ENCODE data around the gene ITFG1.
A peak's percentile ranks its signal among the peaks of the same experiment; 100 is the strongest.
"Not testable (repeated sequence)": the region's sequence is repeated elsewhere in the genome, so short reads cannot be mapped to it uniquely, and the experiment has no call there.

The ITFG1 gene

GRCh38 chr16:47152501-47152900 is 308.4 kb downstream of the ITFG1 start:
- not testable (repeated sequence) for DNase-seq (ENCODE audit: low spot score)

GRCh38 chr16:47150067-47150466 is 310.8 kb downstream of the ITFG1 start:
- DNase-seq (ENCODE audit: low spot score), result no peak

- DNase-seq (ENCODE audit: low spot score), result no peak
Observed at GRCh38 chr16:47144559-47144877, 316.3 kb downstream of the ITFG1 start.

GRCh38 chr16:47143677-47144558 is 316.9 kb downstream of the ITFG1 start, which contains the start of gene NETO2:
Gene NETO2, minus strand, starts transcription at chr16:47143945. Its CDS starts 333 bp downstream, at chr16:47143612.
- DNase-seq (ENCODE audit: low spot score), result peak; percentile 63

- DNase-seq (ENCODE audit: low spot score), result peak; percentile 63
Observed at GRCh38 chr16:47142821-47143676, 317.8 kb downstream of the ITFG1 start.

GRCh38 chr16:47142486-47142820 is 318.4 kb downstream of the ITFG1 start:
- peak; percentile 10 for DNase-seq (ENCODE audit: low spot score)

GRCh38 chr16:47141773-47142485 is 318.9 kb downstream of the ITFG1 start:
- DNase-seq (ENCODE audit: low spot score), result peak; percentile 88

GRCh38 chr16:47140686-47141085 is 320.2 kb downstream of the ITFG1 start:
- no peak for DNase-seq (ENCODE audit: low spot score)

GRCh38 chr16:47139561-47140185 is 321.2 kb downstream of the ITFG1 start:
- DNase-seq (ENCODE audit: low spot score), result no peak

GRCh38 chr16:47137925-47138324 is 322.9 kb downstream of the ITFG1 start:
- not testable (repeated sequence) for DNase-seq (ENCODE audit: low spot score)

- peak; percentile 37 for DNase-seq (ENCODE audit: low spot score)
Observed at GRCh38 chr16:47136099-47136842, 324.6 kb downstream of the ITFG1 start.

- DNase-seq (ENCODE audit: low spot score), result no peak
Observed at GRCh38 chr16:47134550-47134949, 326.3 kb downstream of the ITFG1 start.

GRCh38 chr16:47132308-47132707 is 328.6 kb downstream of the ITFG1 start:
- DNase-seq (ENCODE audit: low spot score), result peak; percentile 10

GRCh38 chr16:47129755-47130435 is 331.0 kb downstream of the ITFG1 start:
- DNase-seq (ENCODE audit: low spot score), result no peak

- no peak for DNase-seq (ENCODE audit: low spot score)
Observed at GRCh38 chr16:47127541-47127940, 333.3 kb downstream of the ITFG1 start.

GRCh38 chr16:47125757-47126156 is 335.1 kb downstream of the ITFG1 start:
- DNase-seq (ENCODE audit: low spot score), result no peak

GRCh38 chr16:47113130-47113529 is 347.7 kb downstream of the ITFG1 start:
- no peak for DNase-seq (ENCODE audit: low spot score)

- no peak for DNase-seq (ENCODE audit: low spot score)
Observed at GRCh38 chr16:47110939-47111338, 349.9 kb downstream of the ITFG1 start.

GRCh38 chr16:47109361-47109760 is 351.5 kb downstream of the ITFG1 start:
- DNase-seq (ENCODE audit: low spot score), result no peak

Data from CD4-positive, alpha-beta T cell treated with Interleukin-2 at 100 ng/mL for 4 hours (primary cell).